ENCODE results near the gene CAPN12. TPM values are rescaled to one million over a fixed set of nuclear protein-coding genes. Genes with fewer than 3 reads are reported as not detected.
A peak's percentile ranks its signal among the peaks of the same experiment; 100 is the strongest.

The CAPN12 gene
- total RNA-seq, 1 donor from 2014 or later: 0.22 TPM

DNA sequence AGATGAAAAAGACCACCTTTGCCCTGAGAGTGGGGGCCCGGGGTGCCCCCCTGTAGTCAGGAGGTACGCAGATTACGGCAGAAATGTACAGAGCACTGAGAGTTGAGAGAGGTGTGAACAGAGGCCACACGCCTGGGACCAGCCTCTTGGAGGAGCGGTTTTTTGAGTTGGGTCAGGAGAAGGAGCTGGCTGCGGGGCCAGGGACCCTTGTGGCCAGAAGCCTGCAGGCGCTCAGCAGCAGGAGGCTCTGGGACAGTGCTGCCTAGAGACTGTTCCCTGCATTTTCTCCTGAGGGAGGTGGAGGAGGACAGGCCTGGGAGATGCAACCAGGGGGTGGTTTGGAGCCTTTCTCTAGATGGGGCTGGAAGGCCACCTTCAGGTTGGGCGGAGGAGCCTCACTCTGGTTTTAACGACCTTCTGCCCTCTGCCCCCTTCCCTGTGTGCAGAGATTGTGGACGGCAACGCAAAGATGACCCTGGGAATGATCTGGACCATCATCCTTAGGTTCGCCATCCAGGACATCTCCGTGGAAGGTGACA is 39.7 kb downstream of the CAPN12 start:
- intact Hi-C loops (cut with micrococcal nuclease): loop anchor here (10.0 kb wide), 1 partner anchor 50 kb away; no protein-coding TSS in a partner anchor
- no peak overlapping the region for H3K4me3 ChIP-seq
- H3K36me3 ChIP-seq: peaks cover 90% of the 10 kb centered on the region
- H3K9me3 ChIP-seq (replicated peaks): no peaks in the 10 kb centered on the region
- H3K27ac ChIP-seq (replicated peaks): peak overlapping the region; percentile 91
- H3K27me3 ChIP-seq (ENCODE audit: low read depth): no peaks in the 10 kb centered on the region
- peaks cover 97% of the 10 kb centered on the region for H3K4me1 ChIP-seq
- DNase-seq: no peak
- no peak for TF ChIP-seq CTCF (IDR thresholded peaks at IDR 0.05; ENCODE audit: borderline replicate concordance)

- no peaks in the 10 kb centered on the region for H3K27me3 ChIP-seq (ENCODE audit: low read depth)
- H3K4me1 ChIP-seq: peaks cover 97% of the 10 kb centered on the region
- H3K27ac ChIP-seq (replicated peaks): peak overlapping the region; percentile 91
- DNase-seq: no peak
- no peak for TF ChIP-seq CTCF (IDR thresholded peaks at IDR 0.05; ENCODE audit: borderline replicate concordance)
- H3K36me3 ChIP-seq: peaks cover 79% of the 10 kb centered on the region
- no peak overlapping the region for H3K4me3 ChIP-seq
- intact Hi-C loops (cut with micrococcal nuclease): loop anchor here (10.0 kb wide), 1 partner anchor 49 kb away; no protein-coding TSS in a partner anchor
- no peaks in the 10 kb centered on the region for H3K9me3 ChIP-seq (replicated peaks)
Observed at GRCh38 chr19:38703509-38703908, 40.8 kb downstream of the CAPN12 start.

- TF ChIP-seq CTCF (IDR thresholded peaks at IDR 0.05; ENCODE audit: borderline replicate concordance): no peak
- H3K4me3 ChIP-seq: no peak overlapping the region
- peaks cover 97% of the 10 kb centered on the region for H3K4me1 ChIP-seq
- intact Hi-C loops (cut with micrococcal nuclease): loop anchor here (10.0 kb wide), 1 partner anchor 47 kb away; no protein-coding TSS in a partner anchor
- peak overlapping the region; percentile 91 for H3K27ac ChIP-seq (replicated peaks)
- H3K9me3 ChIP-seq (replicated peaks): no peaks in the 10 kb centered on the region
- peaks cover 72% of the 10 kb centered on the region for H3K36me3 ChIP-seq
- no peaks in the 10 kb centered on the region for H3K27me3 ChIP-seq (ENCODE audit: low read depth)
- DNase-seq: no peak
Observed at GRCh38 chr19:38702278-38702677, 42.0 kb downstream of the CAPN12 start.

DNA sequence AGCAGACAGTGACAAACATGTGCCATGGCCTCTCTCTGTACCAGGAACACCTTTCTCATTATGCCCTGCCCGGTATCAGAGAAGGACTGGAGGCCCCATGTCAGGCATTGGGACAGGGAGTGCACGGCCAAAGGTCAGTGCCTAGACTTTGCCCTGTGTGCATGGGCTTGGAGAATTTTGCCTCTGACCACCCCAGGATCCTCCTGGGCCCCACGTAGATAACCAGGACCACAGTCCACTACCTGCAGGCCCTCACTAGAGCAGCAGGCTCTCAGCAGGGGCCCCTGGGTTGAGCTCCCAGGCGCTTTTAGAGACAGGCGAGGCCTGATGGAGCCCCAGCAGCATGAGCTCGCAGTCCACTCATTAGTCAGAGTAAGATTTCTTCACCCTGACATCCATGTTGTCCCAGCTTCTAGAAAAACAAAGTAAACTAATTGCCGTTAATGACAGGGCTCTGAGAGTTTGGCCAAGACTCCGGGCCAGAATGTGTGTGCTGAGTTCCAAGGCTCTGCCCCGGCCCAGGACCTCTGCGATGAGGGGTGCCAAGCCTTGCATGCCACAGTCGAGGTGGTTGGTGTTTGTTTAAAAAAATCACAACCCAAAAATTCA is 42.7 kb downstream of the CAPN12 start:
- Histone ChIP-seq H3K4me1 (peaks cover 97% of the 10 kb centered on the region), H3K4me3 (no peak overlapping the region), H3K9me3 (replicated peaks) (no peaks in the 10 kb centered on the region), H3K27me3 (ENCODE audit: low read depth) (no peaks in the 10 kb centered on the region), H3K27ac (replicated peaks) (peak overlapping the region; percentile 91), H3K36me3 (peaks cover 71% of the 10 kb centered on the region)
- intact Hi-C loops (cut with micrococcal nuclease): loop anchor here (10.0 kb wide), 1 partner anchor 47 kb away; no protein-coding TSS in a partner anchor
- TF ChIP-seq CTCF (IDR thresholded peaks at IDR 0.05; ENCODE audit: borderline replicate concordance): no peak
- no peak for DNase-seq

DNA sequence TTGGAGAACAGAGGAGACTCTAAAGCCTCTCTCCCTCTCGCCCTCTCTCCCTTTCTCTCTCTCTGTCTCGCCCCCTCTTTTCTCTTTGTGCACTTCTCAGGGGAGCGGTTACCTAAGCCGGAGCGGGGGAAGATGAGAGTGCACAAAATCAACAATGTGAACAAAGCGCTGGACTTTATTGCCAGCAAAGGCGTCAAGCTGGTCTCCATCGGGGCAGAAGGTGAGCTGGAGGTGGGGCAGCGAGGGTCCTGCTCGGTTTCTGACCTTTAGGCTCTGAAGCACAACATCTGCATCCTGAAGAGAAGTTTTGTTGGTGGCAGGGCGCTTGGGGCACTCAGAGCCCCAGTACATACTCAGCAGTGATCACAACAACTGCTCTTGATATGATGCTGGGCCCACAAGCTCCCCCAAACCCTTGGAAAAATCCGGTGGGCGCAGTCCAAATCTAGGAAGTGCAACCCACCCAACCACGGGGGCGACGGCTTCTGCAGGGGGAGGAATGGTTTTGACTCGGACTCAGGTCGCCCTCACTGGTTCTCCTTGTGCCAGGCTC is 43.3 kb downstream of the CAPN12 start:
- intact Hi-C loops (cut with micrococcal nuclease): loop anchor here (10.0 kb wide), 1 partner anchor 46 kb away; no protein-coding TSS in a partner anchor
- no peak for DNase-seq
- Histone ChIP-seq H3K27ac (replicated peaks) (peak overlapping the region; percentile 91), H3K9me3 (replicated peaks) (no peaks in the 10 kb centered on the region), H3K27me3 (ENCODE audit: low read depth) (no peaks in the 10 kb centered on the region), H3K4me3 (no peak overlapping the region), H3K4me1 (peaks cover 97% of the 10 kb centered on the region), H3K36me3 (peaks cover 65% of the 10 kb centered on the region)
- no peak for TF ChIP-seq CTCF (IDR thresholded peaks at IDR 0.05; ENCODE audit: borderline replicate concordance)

All from left ventricle myocardium inferior (tissue), 1 donor.